Measurements from ENCODE around the gene ONECUT3. TPM values are rescaled to one million over a fixed set of nuclear protein-coding genes. Genes with fewer than 3 reads are reported as not detected.
A peak's percentile ranks its signal among the peaks of the same experiment; 100 is the strongest.

Gene ONECUT3
- total and polyA plus RNA-seq, 4 experiments from 2014 or later: not detected

DNA sequence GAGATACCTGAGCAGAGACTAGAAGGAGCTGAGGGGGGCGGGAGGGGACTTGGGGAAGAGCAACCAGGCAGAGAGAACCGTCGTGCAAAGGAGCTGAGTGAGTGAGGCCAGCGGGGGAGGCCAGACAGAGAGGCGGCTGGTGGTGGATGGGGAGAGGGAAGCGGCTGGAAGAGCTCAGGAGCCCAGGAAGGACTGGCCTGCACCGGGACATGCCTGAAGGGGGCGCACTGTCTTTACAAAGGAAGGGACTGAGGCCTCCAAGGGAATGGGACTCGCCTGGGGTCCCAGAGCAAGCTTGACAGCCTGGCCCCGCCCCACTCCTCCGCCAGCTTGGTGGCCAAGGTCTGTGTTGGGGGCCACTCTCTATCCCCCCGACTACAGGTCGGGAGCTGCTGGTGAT is 14.9 kb downstream of the ONECUT3 start:
- peaks cover 0 to 9% of the 10 kb centered on the region in 2 donors for H3K9me3 ChIP-seq (ENCODE audit: control insufficient read depth in 1 of 2, low read length in 2 of 2)
- CTCF ChIA-PET (ENCODE audit: partially characterized antibody): interaction anchor here (1.0 to 1.1 kb wide), 2 partner anchors 96 to 222 kb away, joined by 5 to 6 read pairs; no protein-coding TSS in a partner anchor

GRCh38 chr19:1768918-1769644 is 15.8 kb downstream of the ONECUT3 start:
- Histone ChIP-seq H3K4me1 (ENCODE audit: insufficient read depth, low read length) (peaks cover 4% of the 10 kb centered on the region), H3K4me3 (ENCODE audit: low read length in 2 of 2) (no peak overlapping the region), H3K27me3 (ENCODE audit: insufficient read depth, low read length) (peaks cover 60% of the 10 kb centered on the region), H3K36me3 (ENCODE audit: insufficient read depth, low read length) (no peaks in the 10 kb centered on the region), H3K9me3 (ENCODE audit: control insufficient read depth in 1 of 2, low read length in 2 of 2) (peaks cover 0 to 9% of the 10 kb centered on the region in 2 donors), H3K27ac (ENCODE audit: low read depth, low read length) (no peak overlapping the region)
- ChIA-PET CTCF (ENCODE audit: partially characterized antibody) (interaction anchor here (1.0 to 1.1 kb wide), 3 partner anchors 9 to 223 kb away, joined by 3 to 6 read pairs (median 5); no protein-coding TSS in a partner anchor), POLR2A (ENCODE audit: partially characterized antibody) (no interaction called here)
- DNase-seq: peak in 1 of 5 donors; percentile 35
- H3K27ac Mint-ChIP-seq: no peak overlapping the region
- intact Hi-C loops (cut with micrococcal nuclease): loop anchor here (5.0 kb wide), 1 partner anchor 43 kb away; the partner anchor contains the start of gene ATP8B3
- H3K4me3 Mint-ChIP-seq: peak overlapping the region in 1 of 8 donors; percentile 35
- H3K9me3 Mint-ChIP-seq: peaks cover 0 to 27% (median 20%) of the 10 kb centered on the region in 8 donors
- peaks cover 40 to 53% of the 10 kb centered on the region in 2 donors for H3K27me3 Mint-ChIP-seq
- H3K36me3 Mint-ChIP-seq: no peaks in the 10 kb centered on the region
- H3K4me1 Mint-ChIP-seq: no peaks in the 10 kb centered on the region

More for the DNA sequence above, 14.9 kb downstream of the ONECUT3 start:
- peak in 1 of 5 donors; percentile 1 for DNase-seq
- Histone ChIP-seq H3K27ac (ENCODE audit: low read depth, low read length) (no peak overlapping the region), H3K4me3 (ENCODE audit: low read length in 2 of 2) (no peak overlapping the region), H3K4me1 (ENCODE audit: insufficient read depth, low read length) (peaks cover 4% of the 10 kb centered on the region), H3K27me3 (ENCODE audit: insufficient read depth, low read length) (peaks cover 56% of the 10 kb centered on the region), H3K36me3 (ENCODE audit: insufficient read depth, low read length) (no peaks in the 10 kb centered on the region)
- intact Hi-C loops (cut with micrococcal nuclease): loop anchor here (5.0 kb wide), 1 partner anchor 44 kb away; the partner anchor contains the start of gene ATP8B3
- H3K4me3 Mint-ChIP-seq: no peak overlapping the region
- POLR2A ChIA-PET (ENCODE audit: partially characterized antibody): no interaction called here
- H3K4me1 Mint-ChIP-seq: peaks cover 0 to 2% (median 0%) of the 10 kb centered on the region in 4 donors
- H3K9me3 Mint-ChIP-seq: peaks cover 0 to 26% (median 20%) of the 10 kb centered on the region in 8 donors
- peaks cover 43 to 53% of the 10 kb centered on the region in 2 donors for H3K27me3 Mint-ChIP-seq
- no peaks in the 10 kb centered on the region for H3K36me3 Mint-ChIP-seq
- H3K27ac Mint-ChIP-seq: peak overlapping the region in 1 of 7 donors; percentile 55

DNA sequence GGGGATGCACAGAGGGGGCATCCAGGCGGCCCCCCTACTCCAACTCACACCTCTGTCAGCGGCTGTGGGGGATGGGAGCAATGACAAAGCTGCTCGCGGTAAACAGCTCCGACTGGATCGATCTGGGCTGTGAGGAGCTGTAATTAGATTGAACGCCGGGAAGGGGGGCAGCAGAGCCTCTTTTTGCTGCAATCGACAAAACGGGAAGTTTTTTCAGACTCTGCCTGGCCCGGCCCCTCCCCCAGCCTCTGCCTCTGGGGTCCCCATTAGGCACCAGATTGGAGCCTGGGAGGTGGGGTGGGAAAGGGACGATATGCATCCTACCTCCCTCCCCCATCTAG is 16.3 kb downstream of the ONECUT3 start:
- Mint-ChIP-seq H3K4me3 (no peak overlapping the region), H3K4me1 (no peaks in the 10 kb centered on the region), H3K9me3 (peaks cover 0 to 27% (median 21%) of the 10 kb centered on the region in 8 donors), H3K36me3 (no peaks in the 10 kb centered on the region), H3K27ac (no peak overlapping the region), H3K27me3 (peaks cover 39 to 53% of the 10 kb centered on the region in 2 donors)
- intact Hi-C loops (cut with micrococcal nuclease): loop anchor here (5.0 kb wide), 1 partner anchor 43 kb away; the partner anchor contains the start of gene ATP8B3
- H3K4me1 ChIP-seq (ENCODE audit: insufficient read depth, low read length): peaks cover 4% of the 10 kb centered on the region
- peak in 1 of 5 donors; percentile 10 for DNase-seq
- peaks cover 64% of the 10 kb centered on the region for H3K27me3 ChIP-seq (ENCODE audit: insufficient read depth, low read length)
- H3K4me3 ChIP-seq (ENCODE audit: low read length in 2 of 2): no peak overlapping the region
- no peaks in the 10 kb centered on the region for H3K36me3 ChIP-seq (ENCODE audit: insufficient read depth, low read length)
- H3K9me3 ChIP-seq (ENCODE audit: control insufficient read depth in 1 of 2, low read length in 2 of 2): peaks cover 0 to 9% of the 10 kb centered on the region in 2 donors
- ChIA-PET CTCF (ENCODE audit: partially characterized antibody) (interaction anchor here (1.1 kb wide), 1 partner anchor 10 kb away, joined by 3 read pairs; no protein-coding TSS in a partner anchor), POLR2A (ENCODE audit: partially characterized antibody) (no interaction called here)
- H3K27ac ChIP-seq (ENCODE audit: low read depth, low read length): no peak overlapping the region

- H3K4me1 ChIP-seq (ENCODE audit: insufficient read depth, low read length): peaks cover 4% of the 10 kb centered on the region
- intact Hi-C loops (cut with micrococcal nuclease): no loop called here
- Mint-ChIP-seq H3K4me3 (no peak overlapping the region), H3K9me3 (peaks cover 0 to 27% (median 19%) of the 10 kb centered on the region in 8 donors), H3K27ac (no peak overlapping the region), H3K36me3 (no peaks in the 10 kb centered on the region), H3K4me1 (no peaks in the 10 kb centered on the region), H3K27me3 (peaks cover 35 to 47% of the 10 kb centered on the region in 2 donors)
- H3K4me3 ChIP-seq (ENCODE audit: low read length in 2 of 2): no peak overlapping the region
- H3K27ac ChIP-seq (ENCODE audit: low read depth, low read length): no peak overlapping the region
- H3K36me3 ChIP-seq (ENCODE audit: insufficient read depth, low read length): no peaks in the 10 kb centered on the region
- peaks cover 0 to 9% of the 10 kb centered on the region in 2 donors for H3K9me3 ChIP-seq (ENCODE audit: control insufficient read depth in 1 of 2, low read length in 2 of 2)
- H3K27me3 ChIP-seq (ENCODE audit: insufficient read depth, low read length): peaks cover 57% of the 10 kb centered on the region
- ChIA-PET POLR2A (ENCODE audit: partially characterized antibody) (interaction anchor here (0.7 kb wide), 1 partner anchor 43 kb away, joined by 3 read pairs; no protein-coding TSS in a partner anchor), CTCF (ENCODE audit: partially characterized antibody) (interaction anchor here (1.3 to 2.2 kb wide), 2 partner anchors 11 to 23 kb away, joined by 4 to 9 read pairs; no protein-coding TSS in a partner anchor)
- DNase-seq: no peak
These were observed 17.7 kb downstream of the ONECUT3 start for GRCh38 chr19:1770866-1771576.

- DNase-seq: peak in 1 of 5 donors; percentile 1
- Mint-ChIP-seq H3K27ac (no peak overlapping the region), H3K4me3 (no peak overlapping the region), H3K4me1 (peaks cover 0 to 2% (median under 1%) of the 10 kb centered on the region in 4 donors), H3K27me3 (peaks cover 42 to 47% of the 10 kb centered on the region in 2 donors), H3K36me3 (no peaks in the 10 kb centered on the region), H3K9me3 (peaks cover 0 to 27% (median 19%) of the 10 kb centered on the region in 8 donors)
- Histone ChIP-seq H3K4me1 (ENCODE audit: insufficient read depth, low read length) (no peaks in the 10 kb centered on the region), H3K9me3 (ENCODE audit: control insufficient read depth in 1 of 2, low read length in 2 of 2) (peaks cover 0 to 9% of the 10 kb centered on the region in 2 donors), H3K36me3 (ENCODE audit: insufficient read depth, low read length) (no peaks in the 10 kb centered on the region), H3K27me3 (ENCODE audit: insufficient read depth, low read length) (peaks cover 50% of the 10 kb centered on the region), H3K4me3 (ENCODE audit: low read length in 2 of 2) (no peak overlapping the region), H3K27ac (ENCODE audit: low read depth, low read length) (no peak overlapping the region)
- ChIA-PET CTCF (ENCODE audit: partially characterized antibody) (interaction anchor here (2.2 kb wide), 1 partner anchor 9 kb away, joined by 9 read pairs; no protein-coding TSS in a partner anchor), POLR2A (ENCODE audit: partially characterized antibody) (no interaction called here)
- intact Hi-C loops (cut with micrococcal nuclease): no loop called here
These were observed 19.9 kb downstream of the ONECUT3 start for GRCh38 chr19:1773184-1773583.

GRCh38 chr19:1774989-1775772 is 21.9 kb downstream of the ONECUT3 start:
- Mint-ChIP-seq H3K27ac (no peak overlapping the region), H3K9me3 (peaks cover 0 to 24% (median 17%) of the 10 kb centered on the region in 8 donors), H3K4me1 (peaks cover 0 to 6% (median under 1%) of the 10 kb centered on the region in 4 donors), H3K4me3 (no peak overlapping the region), H3K27me3 (peaks cover 44 to 53% of the 10 kb centered on the region in 2 donors), H3K36me3 (no peaks in the 10 kb centered on the region)
- POLR2A ChIA-PET (ENCODE audit: partially characterized antibody): no interaction called here
- CTCF ChIA-PET (ENCODE audit: partially characterized antibody): interaction anchor here (1.0 kb wide), 1 partner anchor 10 kb away, joined by 3 read pairs; no protein-coding TSS in a partner anchor
- H3K9me3 ChIP-seq (ENCODE audit: control insufficient read depth in 1 of 2, low read length in 2 of 2): peaks cover 0 to 9% of the 10 kb centered on the region in 2 donors
- H3K4me3 ChIP-seq (ENCODE audit: low read length in 2 of 2): no peak overlapping the region
- H3K27ac ChIP-seq (ENCODE audit: low read depth, low read length): no peak overlapping the region
- intact Hi-C loops (cut with micrococcal nuclease): no loop called here
- peaks cover 39% of the 10 kb centered on the region for H3K27me3 ChIP-seq (ENCODE audit: insufficient read depth, low read length)
- no peaks in the 10 kb centered on the region for H3K4me1 ChIP-seq (ENCODE audit: insufficient read depth, low read length)
- peak in 1 of 5 donors; percentile 16 for DNase-seq
- H3K36me3 ChIP-seq (ENCODE audit: insufficient read depth, low read length): no peaks in the 10 kb centered on the region

All from CD4-positive, alpha-beta memory T cell (primary cell).